Psoas muscle (tissue), 8 donors: ENCODE results near the gene ADISSP. TPM values are rescaled to one million over a fixed set of nuclear protein-coding genes. Genes with fewer than 3 reads are reported as not detected.

Experiments used
- ATAC-seq, 4 donors: fragments of 200-7000 bp; cut with Tn5 transposase; one replicate each; pipeline ENCODE4 v1.9.1; 2020; ENCODE audit warnings: moderate library complexity in 3 of 4, mild to moderate bottlenecking in 2 of 4
- DNase-seq, 2 donors: peaks; one replicate each; pipeline ENCODE4 v3.0.0-alpha.2; 2020
- H3K27ac ChIP-seq: fragments of 200-600 bp; one replicate; pipeline ENCODE4 v1.8.0; 2022
- H3K27me3 ChIP-seq, 3 donors: fragments of 200-600 bp in 1 of 3; one replicate each; pipeline versions ENCODE4 v1.6.1 to v1.8.0; 2013 to 2022; ENCODE audit warnings: low read length in 2 of 3, mild to moderate bottlenecking in 2 of 3, moderate library complexity in 1 of 3; ENCODE audit not compliant: insufficient read depth in 3 of 3
- H3K36me3 ChIP-seq, 2 donors: fragments of 200-600 bp in 1 of 2; one replicate each; pipeline versions ENCODE4 v1.6.1 to v1.8.0; 2013 to 2022; ENCODE audit warnings: low read depth in 1 of 2, mild to moderate bottlenecking in 1 of 2, moderate library complexity in 1 of 2; ENCODE audit not compliant: insufficient read depth in 1 of 2
- H3K4me1 ChIP-seq: fragments of 200-600 bp; one replicate; pipeline ENCODE4 v1.8.0; 2022
- H3K4me3 ChIP-seq: fragments of 200-600 bp; one replicate; pipeline ENCODE4 v1.8.0; 2022; ENCODE audit warnings: mild to moderate bottlenecking
- H3K9me3 ChIP-seq: fragments of 200-600 bp; one replicate; pipeline ENCODE4 v1.8.0; 2022
- WGBS, 3 donors: extraction: QIAGEN DNeasy Blood & Tissue Kit; methylation state at CpG; one replicate each; pipeline versions ENCODE4 v1.1.6 to v1.1.7; 2013; 5-methylcytosine and 5-hydroxymethylcytosine counted together
- intact Hi-C, 2 donors: fragments of 100-400 bp; cut with DNase I; formaldehyde crosslinking; loops; one replicate each; pipeline versions ENCODE4 v1.11.0 to v1.14.2; 2022
- polyA plus RNA-seq, 3 donors: library from polyadenylated mRNA; stranded (reverse); fragments of 200-250 nt; gene quantifications; one replicate each; pipeline ENCODE4 v1.2.3, GENCODE V29; 2013
- total RNA-seq, 4 donors: library from RNA; stranded (reverse); fragmentation: NEBNext Ultra II Directional in 2 of 4; extraction: Animal tissue kit (Norgen Biotek cat#: 25700) in 2 of 4; gene quantifications; one replicate each; pipeline versions ENCODE4 v1.2.1 to v1.2.4, GENCODE V29; 2021 to 2023
- TF ChIP-seq, protein P1 (sequence below): fragments of 200-600 bp; IDR thresholded peaks from one replicate; pipeline ENCODE4 v1.8.0; 2022; ENCODE audit warnings: antibody characterized with exemption
- donor health status: healthy with polysubstance abuse.
- donor health status: DM: no; HTN: no; CAD: no; lungs with moderate emphysema.
- donor health status: Bipolar disorder and iron deficiency.
- donor health status: healthy.
- donor health status: DM: yes; HTN: yes; CAD: no.
- donor health status: DM: no; HTN: no; CAD: no.
- donor health status: DM: no; HTN: no; CAD: no.
- donor health status: DM: yes; HTN: yes; CAD: no.

ADISSP gene
- total and polyA plus RNA-seq, 7 donors = 10.7 to 24.7 (median 14.4) TPM

DNA sequence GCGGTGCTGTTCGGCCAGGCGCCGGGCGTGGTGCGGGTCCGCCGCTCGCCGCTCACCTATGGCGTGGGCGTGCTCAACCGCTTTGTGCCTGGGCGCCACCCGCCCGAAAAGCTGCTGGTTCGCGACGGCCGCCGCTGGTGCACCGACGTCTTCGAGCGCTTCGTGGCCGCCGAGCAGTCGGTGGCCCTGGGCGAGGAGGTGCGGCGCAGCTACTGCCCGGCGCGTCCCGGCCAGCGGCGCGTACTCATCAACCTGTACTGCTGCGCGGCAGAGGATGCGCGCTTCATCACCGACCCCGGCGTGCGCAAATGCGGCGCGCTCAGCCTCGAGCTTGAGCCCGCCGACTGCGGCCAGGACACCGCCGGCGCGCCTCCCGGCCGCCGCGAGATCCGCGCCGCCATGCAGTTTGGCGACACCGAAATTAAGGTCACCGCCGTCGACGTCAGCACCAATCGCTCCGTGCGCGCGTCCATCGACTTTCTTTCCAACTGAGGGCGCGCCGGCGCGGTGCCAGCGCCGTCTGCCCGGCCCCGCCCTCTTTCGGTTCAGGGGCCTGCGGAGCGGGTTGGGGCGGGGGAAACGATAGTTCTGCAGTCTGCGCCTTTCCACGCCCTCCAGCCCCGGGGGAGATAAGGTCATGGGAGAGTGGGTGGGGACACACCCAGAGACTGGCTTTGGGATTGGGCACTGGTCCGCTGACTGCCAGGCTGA lies 15.7 kb downstream of the ADISSP start:
- H3K4me1 ChIP-seq = no peaks in the 10 kb centered on the region
- 45 to 51% (median 48%) methylated on average over 81 to 95 of the region's 95 CpGs for WGBS, 3 donors
- ATAC-seq = peak; percentile 9 to 44 (median 22)
- no peaks in the 10 kb centered on the region for H3K9me3 ChIP-seq
- no peak overlapping the region for H3K27ac ChIP-seq
- DNase-seq = peak in 1 of 2 donors; percentile 53
- H3K27me3 ChIP-seq = peaks cover 0 to 40% (median 6%) of the 10 kb centered on the region in 3 donors
- TF ChIP-seq, protein P1, sequence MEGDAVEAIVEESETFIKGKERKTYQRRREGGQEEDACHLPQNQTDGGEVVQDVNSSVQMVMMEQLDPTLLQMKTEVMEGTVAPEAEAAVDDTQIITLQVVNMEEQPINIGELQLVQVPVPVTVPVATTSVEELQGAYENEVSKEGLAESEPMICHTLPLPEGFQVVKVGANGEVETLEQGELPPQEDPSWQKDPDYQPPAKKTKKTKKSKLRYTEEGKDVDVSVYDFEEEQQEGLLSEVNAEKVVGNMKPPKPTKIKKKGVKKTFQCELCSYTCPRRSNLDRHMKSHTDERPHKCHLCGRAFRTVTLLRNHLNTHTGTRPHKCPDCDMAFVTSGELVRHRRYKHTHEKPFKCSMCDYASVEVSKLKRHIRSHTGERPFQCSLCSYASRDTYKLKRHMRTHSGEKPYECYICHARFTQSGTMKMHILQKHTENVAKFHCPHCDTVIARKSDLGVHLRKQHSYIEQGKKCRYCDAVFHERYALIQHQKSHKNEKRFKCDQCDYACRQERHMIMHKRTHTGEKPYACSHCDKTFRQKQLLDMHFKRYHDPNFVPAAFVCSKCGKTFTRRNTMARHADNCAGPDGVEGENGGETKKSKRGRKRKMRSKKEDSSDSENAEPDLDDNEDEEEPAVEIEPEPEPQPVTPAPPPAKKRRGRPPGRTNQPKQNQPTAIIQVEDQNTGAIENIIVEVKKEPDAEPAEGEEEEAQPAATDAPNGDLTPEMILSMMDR = no peak
- H3K4me3 ChIP-seq = peak overlapping the region; percentile 62
- no peaks in the 10 kb centered on the region for H3K36me3 ChIP-seq
- intact Hi-C loops = loop anchor here in 1 of 2 donors (5.0 kb wide), 1 partner anchor 35 kb away; no protein-coding TSS in a partner anchor

- Histone ChIP-seq H3K4me3 (peak overlapping the region; percentile 62), H3K9me3 (no peaks in the 10 kb centered on the region), H3K27ac (no peak overlapping the region), H3K36me3 (no peaks in the 10 kb centered on the region), H3K4me1 (no peaks in the 10 kb centered on the region), H3K27me3 (peaks cover 0 to 41% (median 6%) of the 10 kb centered on the region in 3 donors)
- TF ChIP-seq, protein P1 = no peak
- intact Hi-C loops = loop anchor here in 1 of 2 donors (5.0 kb wide), 1 partner anchor 34 kb away; no protein-coding TSS in a partner anchor
- no peak for DNase-seq
- ATAC-seq = no peak
- 61 to 80% (median 69%) methylated on average over 19 to 31 of the region's 31 CpGs for WGBS, 3 donors
Measured at GRCh38 chr20:3751305-3751674, 16.3 kb downstream of the ADISSP start.

GRCh38 chr20:3749689-3750531 lies 17.6 kb downstream of the ADISSP start:
- Histone ChIP-seq H3K4me3 (no peak overlapping the region), H3K36me3 (no peaks in the 10 kb centered on the region), H3K4me1 (no peaks in the 10 kb centered on the region), H3K27ac (no peak overlapping the region), H3K27me3 (peaks cover 0 to 46% (median 6%) of the 10 kb centered on the region in 3 donors), H3K9me3 (no peaks in the 10 kb centered on the region)
- DNase-seq = no peak
- intact Hi-C loops = loop anchor here in 1 of 2 donors (5.0 kb wide), 1 partner anchor 33 kb away; no protein-coding TSS in a partner anchor
- peak in 3 of 4 donors; percentile 26 to 39 (median 32) for ATAC-seq
- TF ChIP-seq, protein P1 = peak; percentile 37
- WGBS, 3 donors = 38 to 47% (median 43%) methylated on average over 54 to 72 of the region's 72 CpGs

GRCh38 chr20:3749087-3749688 lies 18.4 kb downstream of the ADISSP start:
- H3K4me1 ChIP-seq = no peaks in the 10 kb centered on the region
- no peak overlapping the region for H3K4me3 ChIP-seq
- H3K27ac ChIP-seq = no peak overlapping the region
- no peaks in the 10 kb centered on the region for H3K36me3 ChIP-seq
- intact Hi-C loops = no loop called here
- H3K27me3 ChIP-seq = peaks cover 0 to 49% (median 6%) of the 10 kb centered on the region in 3 donors
- DNase-seq (peak in 1 of 2 donors; percentile 47), ATAC-seq (no peak)
- WGBS, 3 donors = 69 to 80% (median 71%) methylated on average over 22 to 24 of the region's 24 CpGs
- TF ChIP-seq, protein P1 = no peak
- H3K9me3 ChIP-seq = no peaks in the 10 kb centered on the region
